Mesenteric fat pad (tissue), 1 donor: ENCODE data around the gene HDAC11. TPM values are rescaled to one million over a fixed set of nuclear protein-coding genes. Genes with fewer than 3 reads are reported as not detected.

Experiments used
- DNase-seq: peaks from one replicate; pipeline ENCODE4 v3.0.0-alpha.2; 2020; ENCODE audit warnings: low spot score
- total RNA-seq: library from RNA; stranded (reverse); fragmentation: NEBNext Ultra II Directional; extraction: Animal tissue kit (Norgen Biotek cat#: 25700); gene quantifications from one replicate; pipeline ENCODE4 v1.2.1, GENCODE V29; 2021
- donor health status: DM: yes; HTN: yes; CAD: no.

Gene HDAC11
- total RNA-seq, 1 donor from 2014 or later: 7.9 TPM

- DNase-seq: no peak
Observed at GRCh38 chr3:13539671-13540070, 59.6 kb downstream of the HDAC11 start.

- DNase-seq: no peak
Observed at GRCh38 chr3:13540297-13540995, 60.3 kb downstream of the HDAC11 start.

- DNase-seq: no peak
Observed at GRCh38 chr3:13541691-13542090, 61.6 kb downstream of the HDAC11 start.

GRCh38 chr3:13542142-13542541, 62.0 kb downstream of the HDAC11 start:
- no peak for DNase-seq

- DNase-seq: no peak
Observed at GRCh38 chr3:13543253-13543652, 63.1 kb downstream of the HDAC11 start.

DNA sequence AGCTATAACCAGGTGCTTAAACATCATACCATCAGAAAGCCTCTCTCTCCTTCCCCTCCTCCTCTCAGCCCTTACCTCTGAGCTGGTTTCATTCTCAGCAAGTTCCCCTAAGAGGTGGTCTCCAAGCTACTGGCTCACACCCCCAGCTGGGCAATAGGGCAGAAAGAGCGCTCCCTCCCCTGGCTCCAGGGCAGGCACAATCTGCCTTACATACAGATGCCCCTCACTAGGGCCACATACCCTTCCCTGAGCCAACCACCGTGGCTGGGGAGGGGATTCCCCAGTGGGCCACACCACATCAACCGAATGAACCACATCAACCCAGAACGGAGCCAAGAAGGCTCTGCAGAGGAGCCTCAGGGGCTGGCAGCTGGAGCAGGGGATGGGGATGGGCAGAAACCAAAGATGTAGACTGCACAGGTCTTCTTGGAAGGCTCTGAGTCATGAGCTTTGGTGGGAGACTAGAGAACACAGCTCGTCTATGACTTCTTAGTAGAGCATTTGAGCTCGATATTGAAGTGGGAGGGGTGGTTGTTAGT, 64.3 kb downstream of the HDAC11 start:
- DNase-seq: no peak

- DNase-seq: no peak
Observed at GRCh38 chr3:13544951-13545651, 65.0 kb downstream of the HDAC11 start.

- DNase-seq: no peak
Observed at GRCh38 chr3:13545952-13546454, 65.9 kb downstream of the HDAC11 start.

DNA sequence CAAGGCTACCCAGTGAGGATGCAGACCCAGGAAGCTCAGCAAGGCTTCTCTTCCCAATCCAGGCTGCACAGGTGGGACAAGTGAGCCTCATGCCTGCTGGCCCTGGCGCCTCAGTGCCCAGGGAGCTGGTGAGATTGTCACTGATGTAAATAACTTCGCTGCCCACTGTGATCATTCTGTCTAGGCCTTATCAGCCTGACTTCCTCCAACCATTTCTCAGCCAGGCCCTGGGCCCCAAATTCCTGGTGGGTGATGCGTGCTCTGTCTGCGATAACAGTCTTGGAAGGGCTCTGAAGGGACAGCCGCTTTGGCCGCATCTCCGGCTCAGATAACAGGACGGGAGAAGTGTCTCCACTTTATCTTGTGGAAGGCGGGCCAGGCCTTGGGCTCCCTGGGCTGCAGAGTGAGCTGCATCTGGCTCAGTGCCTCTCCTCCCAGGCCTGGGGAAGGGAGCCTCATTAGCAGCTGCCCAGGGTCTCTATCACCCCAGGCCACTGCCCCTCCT, 66.6 kb downstream of the HDAC11 start:
- no peak for DNase-seq

DNA sequence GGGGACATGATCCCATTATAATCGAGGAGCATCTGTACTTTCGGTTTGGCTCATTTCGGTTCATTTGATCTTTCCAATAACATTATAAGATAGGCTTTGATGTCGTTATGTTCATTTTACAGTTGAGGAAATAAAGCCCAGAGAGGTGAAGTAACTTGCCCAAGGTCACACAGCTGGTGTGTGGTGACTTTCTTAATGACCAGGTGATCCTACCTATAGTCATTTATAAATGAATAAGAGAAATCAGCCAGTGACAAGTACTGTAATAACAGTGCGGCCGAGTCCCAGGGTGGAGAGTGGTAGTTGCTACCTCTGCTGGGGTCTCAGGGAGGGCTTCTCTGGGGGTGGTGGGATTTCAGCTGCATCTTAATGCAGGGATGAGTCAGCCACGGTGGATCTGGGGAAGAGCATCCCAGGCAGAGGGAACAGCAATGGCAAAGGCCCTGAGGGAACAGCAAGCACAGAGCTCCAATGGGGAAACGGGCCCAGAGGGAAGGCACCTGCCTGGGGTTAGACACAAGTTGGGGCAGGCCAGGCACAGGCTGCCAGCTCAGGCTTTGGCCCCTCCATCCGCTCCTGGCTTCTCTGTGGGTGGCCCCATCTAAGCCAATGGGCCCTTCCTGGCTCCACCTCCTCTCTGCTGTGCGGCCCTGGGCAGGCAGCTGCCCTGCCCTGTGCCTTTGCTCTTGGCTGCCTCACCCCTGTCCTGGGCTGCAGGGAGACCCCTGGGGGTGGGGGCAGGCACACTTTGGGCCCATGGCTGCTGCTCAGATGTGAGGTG, 67.7 kb downstream of the HDAC11 start:
- DNase-seq: no peak

GRCh38 chr3:13548696-13549622, 68.9 kb downstream of the HDAC11 start, which contains the start of gene FBLN2:
Gene FBLN2, plus strand, starts transcription at chr3:13549125. Its CDS starts 21,231 bp downstream, at chr3:13570356.
- no peak for DNase-seq

GRCh38 chr3:13549623-13550422, 69.7 kb downstream of the HDAC11 start:
- no peak for DNase-seq

- DNase-seq: no peak
Observed at GRCh38 chr3:13550423-13550690, 70.3 kb downstream of the HDAC11 start.

GRCh38 chr3:13550791-13551360, 70.8 kb downstream of the HDAC11 start:
- DNase-seq: no peak

DNA sequence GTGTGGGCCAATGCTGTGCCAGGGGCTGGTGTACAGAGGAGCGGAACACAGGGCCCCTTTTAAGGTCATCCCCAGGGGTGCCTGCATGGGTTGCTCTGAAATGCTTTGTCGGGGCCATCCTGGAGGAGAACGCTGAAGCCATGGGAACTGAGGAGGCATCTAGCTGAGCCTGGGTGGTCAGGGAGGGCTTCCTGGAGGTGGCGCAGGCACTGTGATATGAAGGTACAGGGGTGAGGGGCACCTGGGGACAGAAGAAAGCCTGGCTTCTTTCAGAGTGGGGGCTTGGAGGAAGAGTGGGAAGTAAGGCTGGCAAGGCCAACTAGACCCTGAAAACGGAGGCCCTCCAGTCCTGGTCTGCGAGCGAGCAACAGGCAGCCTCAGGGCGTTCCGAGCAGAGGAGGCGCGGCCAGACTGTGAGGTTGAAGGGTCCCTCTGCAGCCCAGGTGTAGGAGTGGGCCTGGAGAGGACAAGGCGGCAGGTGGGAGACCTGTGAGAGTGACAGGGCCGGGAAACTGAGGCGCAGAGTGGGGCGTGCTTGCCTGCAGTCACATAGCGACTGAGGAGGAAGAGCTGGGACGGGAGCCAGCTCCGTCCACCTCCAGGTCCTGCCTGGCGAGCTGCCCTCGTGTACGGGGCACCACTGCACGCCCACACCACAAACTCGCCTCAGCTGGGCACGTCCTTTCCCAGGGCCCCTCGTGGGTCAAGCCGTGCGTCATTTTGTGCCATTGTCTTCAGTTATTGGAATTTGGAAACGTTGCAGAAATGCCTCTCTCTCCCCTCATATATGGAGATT, 72.9 kb downstream of the HDAC11 start:
- DNase-seq: no peak

- no peak for DNase-seq
Observed at GRCh38 chr3:13553686-13554085, 73.6 kb downstream of the HDAC11 start.

- no peak for DNase-seq
Observed at GRCh38 chr3:13555753-13556152, 75.6 kb downstream of the HDAC11 start.
